H1 (cell line): Measurements from ENCODE around the gene LRP1. TPM values are rescaled to one million over a fixed set of nuclear protein-coding genes. Genes with fewer than 3 reads are reported as not detected.

Experiments used
- CHD7 ChIP-seq: fragments of 300-600 bp; sonication (generic); IDR thresholded peaks from 2 replicates; pipeline ENCODE4 v1.7.1; 2012; ENCODE audit warnings: low read length, moderate library complexity, mild to moderate bottlenecking, inconsistent platforms; ENCODE audit not compliant: insufficient replicate concordance
- SP2 ChIP-seq: IDR thresholded peaks from 2 replicates; pipeline ENCODE4 v1.6.1; 2012; ENCODE audit warnings: mild to moderate bottlenecking, low read length, inconsistent platforms
- SRF ChIP-seq: IDR thresholded peaks from 2 replicates; pipeline ENCODE4 v1.6.1; 2011; ENCODE audit warnings: mild to moderate bottlenecking, low read depth, low read length, moderate library complexity
- polyA plus RNA-seq, 7 experiments: library from polyadenylated mRNA; depleted of rRNA in 3 of 7; stranded (reverse) in 5 of 7; unstranded in 2 of 7; fragments of >200 nt in 5 of 7; fragments of 200-250 nt in 2 of 7; gene quantifications; 1 replicate in 5 of 7; 2 replicates in 1 of 7; 4 replicates in 1 of 7; pipeline versions ENCODE4 v1.2.1 to v1.2.3, GENCODE V29; 2011 to 2013; ENCODE audit warnings: missing spikeins in 2 of 7, mixed read lengths in 2 of 7
- total RNA-seq: library from RNA; stranded (reverse); fragmentation: NEBNext Ultra II Directional; extraction: Animal tissue kit (Norgen Biotek cat#: 25700); gene quantifications from 2 replicates; pipeline ENCODE4 v1.2.1, GENCODE V29; 2021

The LRP1 gene
- total and polyA plus RNA-seq, 2 of the 8 experiments (the other 6 are each of a cell fraction or from before 2014, with no cell fraction given), result 35.3 to 92.5 TPM

- TF ChIP-seq CHD7 (no peak), SP2 (no peak), SRF (no peak)
These were observed 15.2 kb downstream of the LRP1 start (continued) for GRCh38 chr12:57143454-57143853.
